Mucosa of rectum (tissue), 2 donors: ENCODE data around the gene IGF2BP2.

ENCODE experiments used
- H3K27ac ChIP-seq, 2 donors: one replicate each; pipeline ENCODE4 v1.7.0; 2013; ENCODE audit warnings: inconsistent platforms in 2 of 2, low read depth in 2 of 2, low read length in 2 of 2
- H3K27me3 ChIP-seq, 2 donors: one replicate each; pipeline ENCODE4 v1.7.0; 2013; ENCODE audit warnings: low read length in 2 of 2; ENCODE audit not compliant: control insufficient read depth in 2 of 2, insufficient read depth in 2 of 2
- H3K36me3 ChIP-seq, 2 donors: one replicate each; pipeline ENCODE4 v1.7.0; 2013; ENCODE audit warnings: low read length in 2 of 2; ENCODE audit not compliant: control insufficient read depth in 2 of 2, insufficient read depth in 2 of 2
- H3K4me1 ChIP-seq, 2 donors: one replicate each; pipeline ENCODE4 v1.7.0; 2013; ENCODE audit warnings: low read length in 2 of 2, mild to moderate bottlenecking in 1 of 2; ENCODE audit not compliant: control insufficient read depth in 2 of 2, insufficient read depth in 2 of 2
- H3K4me3 ChIP-seq, 2 donors: one replicate each; pipeline ENCODE4 v1.7.0; 2013; ENCODE audit warnings: low read length in 2 of 2
- H3K9ac ChIP-seq, 2 donors: one replicate each; pipeline ENCODE4 v1.7.0; 2013; ENCODE audit warnings: low read length in 2 of 2, low read depth in 1 of 2, mild to moderate bottlenecking in 1 of 2
- H3K9me3 ChIP-seq, 2 donors: one replicate each; pipeline ENCODE4 v1.7.0; 2013; ENCODE audit warnings: low read length in 2 of 2; ENCODE audit not compliant: control insufficient read depth in 2 of 2
- donor health status: healthy.
- donor health status: Normal muscosa, but diverticular disease.

The IGF2BP2 gene

GRCh38 chr3:185716436-185717108 lies 108.3 kb downstream of the IGF2BP2 start:
- peaks cover 25 to 36% of the 10 kb centered on the region in 2 donors for H3K4me1 ChIP-seq
- H3K27me3 ChIP-seq, result no peaks in the 10 kb centered on the region
- H3K36me3 ChIP-seq, result no peaks in the 10 kb centered on the region
- no peaks in the 10 kb centered on the region for H3K9me3 ChIP-seq
- H3K9ac ChIP-seq, result no peak overlapping the region
- H3K4me3 ChIP-seq, result peak overlapping the region in 1 of 2 donors; percentile 43
- H3K27ac ChIP-seq, result peak overlapping the region; percentile 25 to 51

- H3K27ac ChIP-seq, result peak overlapping the region in 1 of 2 donors; percentile 43
- no peaks in the 10 kb centered on the region for H3K9me3 ChIP-seq
- peaks cover 25 to 36% of the 10 kb centered on the region in 2 donors for H3K4me1 ChIP-seq
- H3K9ac ChIP-seq, result no peak overlapping the region
- H3K36me3 ChIP-seq, result no peaks in the 10 kb centered on the region
- no peaks in the 10 kb centered on the region for H3K27me3 ChIP-seq
- no peak overlapping the region for H3K4me3 ChIP-seq
Measured at GRCh38 chr3:185715091-185715490, 109.8 kb downstream of the IGF2BP2 start.

- H3K27ac ChIP-seq, result no peak overlapping the region
- H3K4me3 ChIP-seq, result no peak overlapping the region
- no peaks in the 10 kb centered on the region for H3K36me3 ChIP-seq
- no peak overlapping the region for H3K9ac ChIP-seq
- H3K27me3 ChIP-seq, result no peaks in the 10 kb centered on the region
- H3K4me1 ChIP-seq, result peaks cover 25 to 36% of the 10 kb centered on the region in 2 donors
- H3K9me3 ChIP-seq, result no peaks in the 10 kb centered on the region
Measured at GRCh38 chr3:185714085-185714484, 110.8 kb downstream of the IGF2BP2 start.

- Histone ChIP-seq H3K9me3 (no peaks in the 10 kb centered on the region), H3K36me3 (no peaks in the 10 kb centered on the region), H3K4me1 (peaks cover 25 to 41% of the 10 kb centered on the region in 2 donors), H3K27me3 (no peaks in the 10 kb centered on the region), H3K27ac (peak overlapping the region; percentile 3 to 65), H3K4me3 (peak overlapping the region in 1 of 2 donors; percentile 50), H3K9ac (no peak overlapping the region)
Measured at GRCh38 chr3:185713015-185713414, 111.8 kb downstream of the IGF2BP2 start.

GRCh38 chr3:185712337-185712736 lies 112.5 kb downstream of the IGF2BP2 start:
- H3K4me1 ChIP-seq, result peaks cover 25 to 41% of the 10 kb centered on the region in 2 donors
- H3K9ac ChIP-seq, result no peak overlapping the region
- H3K27ac ChIP-seq, result peak overlapping the region; percentile 3 to 38
- H3K27me3 ChIP-seq, result no peaks in the 10 kb centered on the region
- peak overlapping the region in 1 of 2 donors; percentile 40 for H3K4me3 ChIP-seq
- no peaks in the 10 kb centered on the region for H3K9me3 ChIP-seq
- H3K36me3 ChIP-seq, result no peaks in the 10 kb centered on the region

- H3K36me3 ChIP-seq, result no peaks in the 10 kb centered on the region
- no peaks in the 10 kb centered on the region for H3K27me3 ChIP-seq
- H3K9me3 ChIP-seq, result no peaks in the 10 kb centered on the region
- H3K4me3 ChIP-seq, result no peak overlapping the region
- no peak overlapping the region for H3K27ac ChIP-seq
- no peak overlapping the region for H3K9ac ChIP-seq
- peaks cover 17 to 32% of the 10 kb centered on the region in 2 donors for H3K4me1 ChIP-seq
Measured at GRCh38 chr3:185711255-185711870, 113.5 kb downstream of the IGF2BP2 start.

- Histone ChIP-seq H3K36me3 (no peaks in the 10 kb centered on the region), H3K4me1 (peaks cover 11 to 19% of the 10 kb centered on the region in 2 donors)
Measured at GRCh38 chr3:185709251-185709955, 115.4 kb downstream of the IGF2BP2 start.

GRCh38 chr3:185708392-185708791 lies 116.5 kb downstream of the IGF2BP2 start:
- H3K36me3 ChIP-seq, result no peaks in the 10 kb centered on the region
- H3K9ac ChIP-seq, result peak overlapping the region in 1 of 2 donors; percentile 12
- H3K4me3 ChIP-seq, result no peak overlapping the region
- H3K4me1 ChIP-seq, result peaks cover 10 to 19% of the 10 kb centered on the region in 2 donors
- H3K27ac ChIP-seq, result no peak overlapping the region
- H3K9me3 ChIP-seq, result no peaks in the 10 kb centered on the region
- H3K27me3 ChIP-seq, result no peaks in the 10 kb centered on the region

More at GRCh38 chr3:185709251-185709955, 115.4 kb downstream of the IGF2BP2 start:
- Histone ChIP-seq H3K27me3 (no peaks in the 10 kb centered on the region), H3K9ac (no peak overlapping the region), H3K4me3 (no peak overlapping the region), H3K9me3 (no peaks in the 10 kb centered on the region), H3K27ac (no peak overlapping the region)

GRCh38 chr3:185705498-185705897 lies 119.3 kb downstream of the IGF2BP2 start:
- Histone ChIP-seq H3K9ac (no peak overlapping the region), H3K36me3 (no peaks in the 10 kb centered on the region)

More at GRCh38 chr3:185705498-185705897, 119.3 kb downstream of the IGF2BP2 start:
- Histone ChIP-seq H3K27ac (no peak overlapping the region), H3K4me3 (no peak overlapping the region), H3K27me3 (no peaks in the 10 kb centered on the region), H3K4me1 (peaks cover 5 to 21% of the 10 kb centered on the region in 2 donors), H3K9me3 (no peaks in the 10 kb centered on the region)
